MCF 10A (cell line): ENCODE results near the gene KLHL3. TPM values are rescaled to one million over a fixed set of nuclear protein-coding genes. Genes with fewer than 3 reads are reported as not detected.

Experiments
- BruUV-seq: library from RNA; stranded (reverse); fragments of 400-500 nt; replicated peaks from 2 replicates; lab custom pipeline; 2021; lab: Mats Ljungman, UMichigan
- CTCF ChIA-PET: fragments of 300-600 bp; sonication (Branson Sonifier 250); formaldehyde crosslinking; extraction: SDS; loops from one replicate; lab custom pipeline; 2021; ENCODE audit warnings: antibody characterized with exemption, inconsistent platforms; lab: Yijun Ruan, JAX
- POLR2A ChIA-PET: fragments of 300-600, 350-650 bp; sonication (Branson Sonifier 250); formaldehyde crosslinking; extraction: SDS; loops from one replicate; lab custom pipeline; 2020; ENCODE audit warnings: antibody characterized with exemption, inconsistent platforms; lab: Yijun Ruan, JAX
- DNase-seq: peaks from one replicate; pipeline ENCODE4 v3.0.0-alpha.2; 2018; ENCODE audit not compliant: unreplicated experiment
- H3K27ac Mint-ChIP-seq: one replicate; pipeline ENCODE4 v1.8.0; 2022; ENCODE audit warnings: mild to moderate bottlenecking, low read depth, mixed read lengths; ENCODE audit not compliant: unreplicated experiment
- H3K27me3 Mint-ChIP-seq: one replicate; pipeline ENCODE4 v1.8.0; 2022; ENCODE audit warnings: mixed read lengths; ENCODE audit not compliant: insufficient read depth, unreplicated experiment
- H3K36me3 Mint-ChIP-seq: one replicate; pipeline ENCODE4 v1.8.0; 2022; ENCODE audit warnings: mild to moderate bottlenecking, moderate library complexity, mixed read lengths; ENCODE audit not compliant: insufficient read depth, unreplicated experiment
- H3K4me1 Mint-ChIP-seq: one replicate; pipeline ENCODE4 v1.8.0; 2022; ENCODE audit warnings: mixed read lengths; ENCODE audit not compliant: insufficient read depth, unreplicated experiment
- H3K4me3 Mint-ChIP-seq: one replicate; pipeline ENCODE4 v1.8.0; 2022; ENCODE audit warnings: mild to moderate bottlenecking, moderate library complexity, mixed read lengths; ENCODE audit not compliant: unreplicated experiment
- H3K9me3 Mint-ChIP-seq: one replicate; pipeline ENCODE4 v1.8.0; 2022; ENCODE audit warnings: mixed read lengths; ENCODE audit not compliant: unreplicated experiment
- CTCF ChIP-seq: fragments of 200-600 bp; IDR thresholded peaks from one replicate; pipeline ENCODE4 v1.8.0; 2022; ENCODE audit warnings: antibody characterized with exemption, mild to moderate bottlenecking; ENCODE audit not compliant: unreplicated experiment
- intact Hi-C: fragments of 100-400 bp; cut with micrococcal nuclease; formaldehyde crosslinking; loops from 2 replicates; pipeline ENCODE4 v1.14.1; 2022
- total RNA-seq: library from RNA; stranded (reverse); gene quantifications from 2 replicates; pipeline ENCODE4 v1.2.3, GENCODE V29; 2022

Gene KLHL3
- total RNA-seq, 1 experiment from 2014 or later: 0.49 TPM

GRCh38 chr5:137669811-137670210 lies 66.1 kb downstream of the KLHL3 start:
- no peak for TF ChIP-seq CTCF
- ChIA-PET CTCF (interaction anchor here (0.6 to 5.7 kb wide), 6 partner anchors 11 to 305 kb away, joined by 3 to 63 read pairs (median 4); no protein-coding TSS in a partner anchor), POLR2A (interaction anchor here (1.0 to 1.5 kb wide), 2 partner anchors 19 to 22 kb away, joined by 3 to 4 read pairs; no protein-coding TSS in a partner anchor)
- no peak for DNase-seq
- BruUV-seq: no TSS peak
- Mint-ChIP-seq H3K4me1 (no peaks in the 10 kb centered on the region), H3K27me3 (peaks cover 20% of the 10 kb centered on the region), H3K36me3 (no peaks in the 10 kb centered on the region), H3K9me3 (no peaks in the 10 kb centered on the region), H3K4me3 (no peak overlapping the region), H3K27ac (no peak overlapping the region)
- intact Hi-C loops: no loop called here

- H3K4me3 Mint-ChIP-seq: no peak overlapping the region
- no peaks in the 10 kb centered on the region for H3K36me3 Mint-ChIP-seq
- TF ChIP-seq CTCF: no peak
- H3K27me3 Mint-ChIP-seq: peaks cover 24% of the 10 kb centered on the region
- POLR2A ChIA-PET: interaction anchor here (0.5 to 1.5 kb wide), 2 partner anchors 18 to 1604 kb away, joined by 4 read pairs; no protein-coding TSS in a partner anchor
- intact Hi-C loops: no loop called here
- no peak for DNase-seq
- BruUV-seq: no TSS peak
- no peaks in the 10 kb centered on the region for H3K9me3 Mint-ChIP-seq
- H3K4me1 Mint-ChIP-seq: no peaks in the 10 kb centered on the region
- no peak overlapping the region for H3K27ac Mint-ChIP-seq
- CTCF ChIA-PET: interaction anchor here (0.7 to 5.7 kb wide), 4 partner anchors 9 to 348 kb away, joined by 3 to 63 read pairs (median 20); no protein-coding TSS in a partner anchor
Observed at GRCh38 chr5:137668637-137669036, 67.3 kb downstream of the KLHL3 start.

- Mint-ChIP-seq H3K4me3 (no peak overlapping the region), H3K27ac (no peak overlapping the region), H3K36me3 (no peaks in the 10 kb centered on the region), H3K27me3 (peaks cover 24% of the 10 kb centered on the region), H3K9me3 (no peaks in the 10 kb centered on the region), H3K4me1 (no peaks in the 10 kb centered on the region)
- intact Hi-C loops: no loop called here
- ChIA-PET POLR2A (interaction anchor here (0.7 kb wide), 1 partner anchor 28 kb away, joined by 3 read pairs; no protein-coding TSS in a partner anchor), CTCF (interaction anchor here (0.7 to 5.7 kb wide), 5 partner anchors 8 to 411 kb away, joined by 3 to 63 read pairs (median 16); no protein-coding TSS in a partner anchor)
- DNase-seq: no peak
- no peak for TF ChIP-seq CTCF
- no TSS peak for BruUV-seq
Observed at GRCh38 chr5:137667341-137667740, 68.5 kb downstream of the KLHL3 start.

GRCh38 chr5:137666901-137667300 lies 69.0 kb downstream of the KLHL3 start:
- no peak overlapping the region for H3K27ac Mint-ChIP-seq
- no peaks in the 10 kb centered on the region for H3K36me3 Mint-ChIP-seq
- peaks cover 24% of the 10 kb centered on the region for H3K27me3 Mint-ChIP-seq
- no peaks in the 10 kb centered on the region for H3K9me3 Mint-ChIP-seq
- no TSS peak for BruUV-seq
- DNase-seq: no peak
- no peak for TF ChIP-seq CTCF
- intact Hi-C loops: no loop called here
- CTCF ChIA-PET: interaction anchor here (0.7 to 5.7 kb wide), 8 partner anchors 8 to 411 kb away, joined by 3 to 63 read pairs (median 6); no protein-coding TSS in a partner anchor
- POLR2A ChIA-PET: interaction anchor here (0.7 kb wide), 1 partner anchor 29 kb away, joined by 3 read pairs; no protein-coding TSS in a partner anchor
- no peak overlapping the region for H3K4me3 Mint-ChIP-seq
- H3K4me1 Mint-ChIP-seq: no peaks in the 10 kb centered on the region
